GM21786 (cell line): ENCODE measurements around the gene USP12.
"Not testable (repeated sequence)": the region's sequence is repeated elsewhere in the genome, so short reads cannot be mapped to it uniquely, and the experiment has no call there.

Experiments
- ATAC-seq: cut with Tn5 transposase; IDR thresholded peaks from one replicate; pipeline ENCODE4 v1.9.1; 2021; ENCODE audit not compliant: unreplicated experiment

Gene USP12

DNA sequence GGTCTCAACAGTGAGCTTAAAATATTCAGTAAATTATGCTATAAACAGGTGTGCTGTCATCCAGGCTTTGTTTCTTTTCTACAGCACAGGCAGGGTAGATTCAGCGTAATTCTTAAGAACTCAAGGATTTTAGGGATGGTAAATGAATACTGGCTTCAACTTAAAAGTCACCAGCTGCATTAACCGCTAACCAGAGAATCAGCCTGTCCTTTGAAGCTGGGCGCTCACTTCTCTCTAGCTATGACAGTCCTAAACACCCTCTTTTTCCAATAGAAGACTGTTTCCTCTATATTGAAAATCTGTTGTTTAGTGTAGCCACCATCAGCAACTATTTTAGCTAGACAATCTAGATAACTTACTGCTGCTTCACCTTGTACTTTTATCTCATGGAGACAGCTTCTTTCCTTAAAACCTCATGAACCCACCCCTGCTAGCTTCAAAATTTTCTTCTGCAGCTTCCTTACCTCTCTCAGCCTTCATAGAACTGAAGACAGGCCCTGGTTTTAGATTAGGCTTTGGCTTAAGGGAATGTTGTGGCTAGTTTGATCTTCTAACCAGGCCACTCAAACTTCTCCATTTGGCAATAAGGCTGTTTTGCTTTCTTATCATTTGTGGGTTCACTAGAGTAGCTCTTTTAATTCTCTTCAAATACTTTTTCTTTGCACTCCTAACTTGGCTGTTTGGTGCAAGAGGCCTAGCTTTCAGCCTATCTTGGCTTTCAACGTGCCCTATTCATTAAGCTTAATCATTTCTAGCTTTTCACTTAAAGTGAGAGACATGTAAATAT, 89.5 kb downstream of the USP12 start:
- ATAC-seq, result no peak

GRCh38 chr13:27080018-27080948, 91.3 kb downstream of the USP12 start:
- no peak for ATAC-seq

DNA sequence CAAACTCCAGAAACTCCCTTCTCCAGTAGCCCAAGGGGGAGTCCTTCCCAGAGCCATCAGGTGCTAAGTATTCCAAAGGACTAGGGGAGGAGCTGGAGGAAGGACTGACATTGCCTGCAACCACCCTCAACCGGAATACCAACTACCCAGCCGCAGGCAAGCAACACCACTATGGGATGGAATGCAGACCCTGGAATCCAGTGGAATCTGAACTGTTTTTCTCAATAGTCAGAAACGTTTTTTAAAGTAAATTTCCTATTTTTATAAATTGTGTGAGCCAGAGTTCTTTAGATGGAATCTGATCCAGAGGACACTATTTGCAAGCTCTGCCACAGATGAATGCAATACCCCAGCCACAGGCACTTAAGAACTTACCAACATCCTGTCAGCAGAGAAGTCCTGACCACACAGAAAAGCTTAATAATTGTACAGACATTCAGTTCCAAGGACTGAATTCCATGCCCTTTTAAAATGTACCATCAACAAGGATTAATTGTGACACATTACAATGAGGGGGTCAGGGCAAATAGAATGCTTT, 92.1 kb downstream of the USP12 start:
- no peak for ATAC-seq

GRCh38 chr13:27077451-27077850, 94.2 kb downstream of the USP12 start:
- ATAC-seq, result no peak

DNA sequence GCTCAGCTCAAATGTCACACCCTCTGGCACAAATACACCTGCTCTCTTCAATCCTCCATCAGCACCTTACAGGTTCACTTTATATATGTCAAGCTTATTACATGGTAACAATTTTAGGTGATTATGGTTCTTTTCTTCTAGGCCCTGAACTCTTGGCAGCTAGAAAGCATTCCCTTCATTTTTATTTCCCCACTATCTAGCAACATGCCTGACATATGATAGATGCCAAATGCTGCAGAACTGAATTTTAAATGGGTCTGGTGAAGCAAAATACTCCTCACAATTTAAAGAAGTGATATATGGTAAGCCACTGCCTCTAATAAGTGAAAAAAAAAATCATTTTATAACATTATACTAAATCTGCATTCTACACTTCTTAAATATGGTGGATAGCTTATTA, 95.2 kb downstream of the USP12 start:
- ATAC-seq, result no peak

DNA sequence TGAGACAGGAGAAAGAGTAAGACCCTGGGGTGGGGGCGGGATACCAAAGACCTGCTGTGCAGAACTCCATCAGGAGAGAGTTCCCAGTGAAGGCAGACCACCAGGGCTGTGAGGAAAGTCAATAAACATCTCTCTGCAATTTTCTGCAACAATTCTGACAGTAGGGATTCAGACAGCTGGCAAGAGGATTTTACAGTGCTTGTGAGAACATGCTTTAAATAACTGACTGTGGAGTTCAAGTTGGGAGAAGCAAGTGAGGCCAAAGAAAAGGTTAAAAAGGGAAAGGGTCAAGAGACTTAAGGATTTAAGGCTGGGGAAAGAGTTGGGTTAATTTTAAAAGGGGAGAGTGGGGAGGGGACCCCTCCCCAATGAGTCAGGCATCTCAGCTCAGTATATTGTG, 98.4 kb downstream of the USP12 start:
- no peak for ATAC-seq

GRCh38 chr13:27066123-27066522, 105.5 kb downstream of the USP12 start:
- not testable (repeated sequence) for ATAC-seq

- ATAC-seq, result no peak
These were observed 106.0 kb downstream of the USP12 start for GRCh38 chr13:27065582-27065981.

DNA sequence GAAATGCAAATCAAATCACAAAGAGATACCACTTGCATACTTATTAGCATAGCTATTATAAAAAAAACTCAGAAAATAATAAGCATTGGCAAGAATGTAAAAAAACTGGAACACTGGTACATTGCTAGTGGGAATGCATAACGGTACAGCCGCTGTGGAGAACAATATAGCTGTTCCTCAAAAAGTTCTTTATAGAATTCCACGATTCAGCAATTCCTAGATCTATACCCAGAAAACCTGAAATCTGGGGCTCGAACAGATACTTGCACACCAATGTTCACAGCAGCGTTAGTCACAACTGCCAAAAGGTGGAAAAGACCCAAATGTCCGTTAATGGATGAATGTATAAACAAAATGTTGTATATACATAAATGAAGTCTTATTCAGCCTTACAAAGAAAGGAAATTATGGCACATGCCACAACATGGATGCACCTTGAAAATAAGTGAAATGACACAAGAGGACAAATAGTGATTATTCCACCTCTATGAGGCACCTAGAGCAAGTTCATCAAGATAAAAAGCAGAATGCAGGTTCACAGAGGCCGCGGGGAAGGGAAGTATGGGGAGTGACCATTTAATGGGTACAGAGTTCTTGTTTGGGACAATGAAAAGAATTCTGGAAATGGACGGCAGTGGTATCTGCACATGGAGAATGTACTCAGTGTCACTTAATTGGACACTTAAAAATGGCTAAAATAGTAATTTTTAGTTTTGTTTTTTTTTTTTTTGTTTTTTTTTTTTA, 107.2 kb downstream of the USP12 start:
- no peak for ATAC-seq

DNA sequence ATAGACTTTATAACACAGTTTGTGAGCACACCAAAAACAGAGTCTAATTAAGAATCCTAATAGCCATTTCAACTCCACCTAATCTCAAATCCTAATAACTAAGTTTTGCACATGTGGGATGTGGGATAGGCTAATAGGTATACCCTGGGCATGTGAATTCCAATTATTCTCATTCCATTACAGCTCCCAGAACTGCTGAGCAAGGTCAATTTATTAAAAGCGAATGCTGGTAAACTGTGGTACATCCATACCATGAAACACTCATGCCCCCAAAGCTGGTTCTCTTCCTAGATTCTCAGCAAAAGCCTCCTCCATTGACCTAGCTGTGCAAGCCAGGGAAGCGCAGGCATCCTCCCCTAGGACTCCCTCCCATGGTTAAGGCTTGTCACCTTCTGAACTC, 113.8 kb downstream of the USP12 start:
- no peak for ATAC-seq

- no peak for ATAC-seq
These were observed 116.1 kb downstream of the USP12 start for GRCh38 chr13:27055526-27055925.

GRCh38 chr13:27054760-27055159, 116.9 kb downstream of the USP12 start:
- no peak for ATAC-seq

GRCh38 chr13:27053902-27054595, 117.6 kb downstream of the USP12 start:
- no peak for ATAC-seq

GRCh38 chr13:27053210-27053884, 118.3 kb downstream of the USP12 start:
- no peak for ATAC-seq

DNA sequence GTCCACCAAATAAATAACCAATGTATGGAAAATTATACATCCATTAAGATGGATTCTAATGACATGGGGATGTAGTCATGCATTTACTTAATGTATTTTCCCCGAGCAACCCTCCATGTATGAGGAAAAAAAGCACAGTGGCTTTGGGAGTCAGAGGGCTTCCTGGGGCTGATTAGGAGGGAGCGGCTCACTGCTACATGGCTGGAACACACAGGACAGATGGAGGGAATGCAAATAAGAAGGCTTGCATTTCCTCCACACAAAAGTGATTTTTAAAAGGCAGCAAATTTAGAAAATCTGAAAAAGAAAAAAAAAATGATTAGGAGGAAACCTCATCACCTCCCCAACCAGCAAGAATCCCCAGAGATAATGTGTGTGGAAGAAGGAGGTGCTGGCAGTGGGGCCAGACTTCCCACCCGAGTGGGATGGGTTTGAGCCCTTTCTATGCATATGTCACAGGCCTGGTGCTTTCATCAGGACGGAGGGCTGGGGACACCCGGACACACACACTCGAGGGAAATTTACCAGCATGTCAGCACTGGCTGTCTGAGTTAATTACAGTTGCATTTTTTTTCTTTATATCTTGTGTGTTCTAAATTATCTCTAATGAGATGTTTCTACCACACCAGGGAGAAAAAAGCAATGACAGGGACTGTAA, 118.9 kb downstream of the USP12 start:
- ATAC-seq, result no peak

DNA sequence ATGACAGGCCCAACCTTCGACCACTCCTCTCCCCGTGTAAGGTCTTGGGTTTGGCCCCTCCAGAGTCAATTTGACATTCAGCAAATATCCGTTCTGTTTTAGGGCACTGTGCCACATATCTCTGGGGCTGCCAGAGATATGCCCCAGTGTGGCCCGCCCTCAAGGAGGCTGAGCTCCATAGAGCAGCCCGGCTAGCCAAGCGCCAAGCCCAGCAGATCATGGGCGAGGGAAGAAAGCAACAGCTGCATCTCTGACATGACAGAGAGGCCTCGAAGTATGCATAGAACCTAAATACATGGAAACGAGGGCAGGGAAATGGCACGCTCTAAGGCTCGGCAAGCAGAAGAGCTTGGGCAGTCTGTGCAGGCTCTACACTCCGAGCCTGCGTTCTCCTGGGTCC, 124.5 kb downstream of the USP12 start:
- no peak for ATAC-seq

- peak; percentile 69 for ATAC-seq
These were observed 126.6 kb downstream of the USP12 start for GRCh38 chr13:27044837-27045570.

DNA sequence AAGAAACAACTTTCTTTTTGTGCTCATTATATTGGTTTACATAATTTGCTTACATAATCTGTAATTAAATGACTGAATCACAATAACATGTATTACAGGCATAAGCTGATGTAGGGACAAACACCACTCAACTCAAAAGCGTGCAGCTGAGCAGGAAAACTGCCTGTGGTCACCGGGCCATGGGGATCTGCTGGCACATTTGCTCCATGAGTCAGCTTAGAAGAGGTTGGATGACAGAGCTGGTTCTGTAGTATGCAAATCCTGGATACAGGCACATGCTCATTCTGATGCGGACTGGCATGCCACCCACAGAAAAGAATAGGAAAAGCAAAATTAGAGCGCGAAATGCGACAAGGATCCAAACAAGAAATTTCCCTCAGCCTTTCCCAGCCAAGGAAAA, 128.6 kb downstream of the USP12 start:
- no peak for ATAC-seq

GRCh38 chr13:27041341-27041740, 130.3 kb downstream of the USP12 start:
- ATAC-seq, result no peak
